PC-3 (cell line): ENCODE results near the gene ADCY2. TPM values are rescaled to one million over a fixed set of nuclear protein-coding genes. Genes with fewer than 3 reads are reported as not detected.

ENCODE experiments used
- ATAC-seq: fragments of 200-7000 bp; cut with Tn5 transposase; 2 replicates; pipeline ENCODE4 v1.9.1; 2020; ENCODE audit warnings: mild to moderate bottlenecking, moderate library complexity
- BruUV-seq: library from RNA; stranded (reverse); fragments of 400-500 nt; replicated peaks from 2 replicates; lab custom pipeline; 2021; lab: Mats Ljungman, UMichigan
- CTCF ChIA-PET: fragments of 300-600 bp; sonication (Branson Sonifier 250); formaldehyde crosslinking; loops from one replicate; lab custom pipeline; 2022; ENCODE audit warnings: antibody characterized with exemption; lab: Charles Lee
- POLR2A ChIA-PET: fragments of 300-600 bp; sonication (Branson Sonifier 250); formaldehyde crosslinking; loops from one replicate; lab custom pipeline; 2022; ENCODE audit warnings: antibody characterized with exemption; ENCODE audit not compliant: unreplicated experiment; lab: Charles Lee
- DNase-seq: peaks from one replicate; pipeline ENCODE4 v3.0.0-alpha.2; 2015
- H2AFZ ChIP-seq: fragments of 300-600 bp; sonication (generic); 2 replicates; pipeline ENCODE4 v1.6.0; 2016; ENCODE audit warnings: antibody characterized with exemption, low read length
- H3F3A ChIP-seq: fragments of 300-600 bp; sonication (generic); one replicate; pipeline ENCODE4 v1.6.0; 2017; ENCODE audit warnings: antibody characterized with exemption, low read length, control low read depth, mild to moderate bottlenecking; ENCODE audit not compliant: unreplicated experiment
- H3K27ac ChIP-seq: fragments of 300-600 bp; sonication (generic); 2 replicates; pipeline ENCODE4 v1.5.1; 2016; ENCODE audit warnings: mild to moderate bottlenecking, low read length
- H3K27me3 ChIP-seq: fragments of 300-600 bp; sonication (generic); 2 replicates; pipeline ENCODE4 v1.6.1; 2016; ENCODE audit warnings: low read length, mixed read lengths
- H3K36me3 ChIP-seq: fragments of 300-600 bp; sonication (generic); 2 replicates; pipeline ENCODE4 v1.6.1; 2016; ENCODE audit warnings: low read depth, mixed run types, low read length, mixed read lengths
- H3K4me1 ChIP-seq: fragments of 300-600 bp; sonication (generic); 2 replicates; pipeline ENCODE4 v1.5.1; 2016; ENCODE audit warnings: low read length; ENCODE audit not compliant: insufficient read depth
- H3K4me2 ChIP-seq: fragments of 300-600 bp; sonication (generic); 2 replicates; pipeline ENCODE4 v1.6.0; 2016; ENCODE audit warnings: low read length
- H3K4me3 ChIP-seq: fragments of 300-600 bp; sonication (generic); 2 replicates; pipeline ENCODE4 v1.5.1; 2016; ENCODE audit warnings: mild to moderate bottlenecking, low read length, mixed read lengths
- H3K79me2 ChIP-seq: fragments of 300-600 bp; sonication (generic); 2 replicates; pipeline ENCODE4 v1.6.1; 2017; ENCODE audit warnings: low read length, mixed read lengths
- H3K9ac ChIP-seq: fragments of 300-600 bp; sonication (generic); 2 replicates; pipeline ENCODE4 v1.6.0; 2016; ENCODE audit warnings: mild to moderate bottlenecking, low read length
- H3K9me2 ChIP-seq: fragments of 300-600 bp; sonication (generic); replicated peaks from 2 replicates; pipeline ENCODE4 v1.6.1; 2016; ENCODE audit warnings: mixed run types, low read length, mixed read lengths
- H3K9me3 ChIP-seq: fragments of 300-600 bp; sonication (generic); 2 replicates; pipeline ENCODE4 v1.6.1; 2016; ENCODE audit warnings: low read length, mixed read lengths
- H4K20me1 ChIP-seq: fragments of 300-600 bp; sonication (generic); 2 replicates; pipeline ENCODE4 v1.6.1; 2016; ENCODE audit warnings: low read length, mixed read lengths
- CTCF ChIP-seq: fragments of 300-600 bp; sonication (generic); conservative IDR thresholded peaks from 2 replicates; pipeline ENCODE4 v1.5.1; 2017; ENCODE audit warnings: antibody characterized with exemption, low read depth, mild to moderate bottlenecking, low read length
- EZH2 ChIP-seq: fragments of 300-600 bp; sonication (generic); IDR thresholded peaks from one replicate; pipeline ENCODE4 v1.6.1; 2017; ENCODE audit warnings: antibody characterized with exemption, mild to moderate bottlenecking, low read length; ENCODE audit not compliant: unreplicated experiment
- EZH2phosphoT487 ChIP-seq: fragments of 300-600 bp; sonication (generic); IDR thresholded peaks from 2 replicates; pipeline ENCODE4 v1.6.1; 2018; ENCODE audit warnings: mild to moderate bottlenecking, antibody characterized with exemption, low read length, borderline replicate concordance
- intact Hi-C: fragments of 100-400 bp; cut with micrococcal nuclease; formaldehyde crosslinking; loops from 2 replicates; pipeline ENCODE4 v1.9.0; 2023
- total RNA-seq: library from RNA; depleted of rRNA; stranded (reverse); fragments of >200 nt; gene quantifications from 2 replicates; pipeline ENCODE4 v1.2.3, GENCODE V29; 2014

The ADCY2 gene
- total RNA-seq, 1 experiment from 2014 or later = not detected

GRCh38 chr5:7842531-7842930, 446.6 kb downstream of the ADCY2 start:
- Histone ChIP-seq H3K9me3 (no peaks in the 10 kb centered on the region), H3K9ac (no peak overlapping the region), H4K20me1 (no peaks in the 10 kb centered on the region), H3K4me1 (no peaks in the 10 kb centered on the region), H3K9me2 (no peaks in the 10 kb centered on the region), H3K4me3 (no peak overlapping the region), H3K36me3 (no peaks in the 10 kb centered on the region), H3K79me2 (no peaks in the 10 kb centered on the region), H3F3A (no peaks in the 10 kb centered on the region), H2AFZ (no peak overlapping the region), H3K4me2 (no peak overlapping the region), H3K27ac (no peak overlapping the region), H3K27me3 (peaks cover 32% of the 10 kb centered on the region)
- ATAC-seq (no peak), DNase-seq (no peak)
- ChIA-PET POLR2A (no interaction called here), CTCF (no interaction called here)
- BruUV-seq = no TSS peak
- no peak for TF ChIP-seq EZH2
- TF ChIP-seq EZH2phosphoT487 = no peak
- no peak for TF ChIP-seq CTCF
- intact Hi-C loops = no loop called here

- Histone ChIP-seq H3K9ac (no peak overlapping the region), H3K9me2 (no peaks in the 10 kb centered on the region), H3K4me2 (no peak overlapping the region), H3F3A (no peaks in the 10 kb centered on the region), H3K4me3 (no peak overlapping the region), H4K20me1 (no peaks in the 10 kb centered on the region), H3K27ac (no peak overlapping the region), H3K36me3 (no peaks in the 10 kb centered on the region), H3K79me2 (no peaks in the 10 kb centered on the region), H2AFZ (no peak overlapping the region), H3K9me3 (no peaks in the 10 kb centered on the region), H3K27me3 (peaks cover 29% of the 10 kb centered on the region), H3K4me1 (no peaks in the 10 kb centered on the region)
- no peak for DNase-seq
- TF ChIP-seq EZH2 (no peak), EZH2phosphoT487 (no peak), CTCF (no peak)
- intact Hi-C loops = no loop called here
- no peak for ATAC-seq
- ChIA-PET POLR2A (no interaction called here), CTCF (no interaction called here)
- no TSS peak for BruUV-seq
Observed at GRCh38 chr5:7844901-7845300, 449.0 kb downstream of the ADCY2 start.

- Histone ChIP-seq H3K9me3 (no peaks in the 10 kb centered on the region), H3K9me2 (no peaks in the 10 kb centered on the region), H3K27ac (no peak overlapping the region), H2AFZ (no peak overlapping the region), H3K4me2 (no peak overlapping the region), H3K27me3 (peaks cover 29% of the 10 kb centered on the region), H3K4me3 (no peak overlapping the region), H3K9ac (no peak overlapping the region), H4K20me1 (no peaks in the 10 kb centered on the region), H3K36me3 (no peaks in the 10 kb centered on the region), H3F3A (no peaks in the 10 kb centered on the region), H3K4me1 (no peaks in the 10 kb centered on the region), H3K79me2 (no peaks in the 10 kb centered on the region)
- ChIA-PET POLR2A (no interaction called here), CTCF (no interaction called here)
- ATAC-seq = no peak
- TF ChIP-seq EZH2phosphoT487 = no peak
- TF ChIP-seq CTCF = no peak
- no peak for TF ChIP-seq EZH2
- intact Hi-C loops = no loop called here
- BruUV-seq = no TSS peak
- no peak for DNase-seq
Observed at GRCh38 chr5:7845557-7845956, 449.6 kb downstream of the ADCY2 start.
